Measurements from ENCODE around the gene GFRAL. TPM values are rescaled to one million over a fixed set of nuclear protein-coding genes. Genes with fewer than 3 reads are reported as not detected.

GFRAL gene
- total RNA-seq, 1 donor: not detected

DNA sequence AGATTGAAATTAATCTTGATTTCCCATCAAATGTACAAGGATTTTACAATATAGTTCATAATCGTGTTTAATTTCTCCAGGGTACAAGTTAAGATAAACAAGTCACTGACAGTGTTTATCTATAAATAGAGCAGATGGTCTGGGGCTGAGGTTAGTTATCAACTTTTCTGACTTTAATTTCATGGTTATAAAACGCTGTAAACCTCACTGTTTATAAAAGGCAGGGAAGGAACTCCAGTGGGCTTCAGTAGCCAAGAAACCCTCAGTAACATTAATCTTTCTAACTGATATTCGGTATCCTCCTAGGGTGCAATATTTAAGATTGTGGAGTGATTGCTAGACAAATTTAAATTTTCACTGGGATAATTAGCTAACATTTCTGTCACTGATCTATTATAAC, 68.6 kb downstream of the GFRAL start:
- Histone ChIP-seq H3K27me3 (ENCODE audit: insufficient read depth, low read length) (no peaks in the 10 kb centered on the region), H3K9me3 (ENCODE audit: low read depth, low read length) (no peaks in the 10 kb centered on the region), H3K4me3 (ENCODE audit: low read length) (no peak overlapping the region), H3K4me1 (ENCODE audit: insufficient read depth, low read length) (no peaks in the 10 kb centered on the region)

DNA sequence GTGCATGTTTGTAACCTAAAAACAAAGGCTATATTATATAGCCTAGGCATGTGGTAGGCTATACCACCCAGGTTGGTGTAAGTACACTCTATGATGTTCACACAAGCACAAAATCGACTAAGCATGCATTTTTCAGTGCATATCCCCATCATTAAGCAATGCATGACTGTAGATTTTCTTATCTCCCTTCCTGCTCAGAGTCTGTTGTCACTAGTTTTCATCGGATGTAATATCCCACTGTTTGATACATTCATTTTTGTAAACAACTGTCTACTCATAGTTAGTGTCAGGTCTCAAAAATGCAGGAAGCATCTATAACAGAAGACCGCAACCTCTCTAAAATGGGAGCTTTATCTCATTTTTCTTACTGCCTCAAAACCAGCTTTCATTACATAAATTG, 70.7 kb downstream of the GFRAL start:
- Histone ChIP-seq H3K27me3 (ENCODE audit: insufficient read depth, low read length) (no peaks in the 10 kb centered on the region), H3K4me1 (ENCODE audit: insufficient read depth, low read length) (no peaks in the 10 kb centered on the region), H3K4me3 (ENCODE audit: low read length) (no peak overlapping the region), H3K9me3 (ENCODE audit: low read depth, low read length) (no peaks in the 10 kb centered on the region)

DNA sequence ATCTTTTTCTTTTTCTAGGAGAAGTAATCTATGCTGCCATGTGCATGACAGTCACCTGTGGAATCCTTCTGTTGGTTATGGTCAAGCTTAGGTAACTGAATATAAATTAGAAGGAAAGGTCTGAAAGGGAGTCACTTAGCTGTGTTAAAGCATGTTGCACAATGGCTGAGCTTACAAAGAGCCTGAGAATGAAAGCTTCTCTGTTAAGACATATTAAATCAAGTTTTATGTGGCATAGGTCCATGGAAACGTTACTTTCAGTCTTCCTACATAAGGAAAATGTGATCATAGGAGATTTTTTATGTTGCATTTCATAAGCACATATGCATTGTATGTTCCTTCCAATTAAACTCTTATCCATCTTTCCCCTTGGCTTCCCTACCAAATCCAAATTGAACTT, 72.1 kb downstream of the GFRAL start:
- Histone ChIP-seq H3K4me3 (ENCODE audit: low read length) (no peak overlapping the region), H3K4me1 (ENCODE audit: insufficient read depth, low read length) (no peaks in the 10 kb centered on the region), H3K9me3 (ENCODE audit: low read depth, low read length) (no peaks in the 10 kb centered on the region), H3K27me3 (ENCODE audit: insufficient read depth, low read length) (no peaks in the 10 kb centered on the region)

DNA sequence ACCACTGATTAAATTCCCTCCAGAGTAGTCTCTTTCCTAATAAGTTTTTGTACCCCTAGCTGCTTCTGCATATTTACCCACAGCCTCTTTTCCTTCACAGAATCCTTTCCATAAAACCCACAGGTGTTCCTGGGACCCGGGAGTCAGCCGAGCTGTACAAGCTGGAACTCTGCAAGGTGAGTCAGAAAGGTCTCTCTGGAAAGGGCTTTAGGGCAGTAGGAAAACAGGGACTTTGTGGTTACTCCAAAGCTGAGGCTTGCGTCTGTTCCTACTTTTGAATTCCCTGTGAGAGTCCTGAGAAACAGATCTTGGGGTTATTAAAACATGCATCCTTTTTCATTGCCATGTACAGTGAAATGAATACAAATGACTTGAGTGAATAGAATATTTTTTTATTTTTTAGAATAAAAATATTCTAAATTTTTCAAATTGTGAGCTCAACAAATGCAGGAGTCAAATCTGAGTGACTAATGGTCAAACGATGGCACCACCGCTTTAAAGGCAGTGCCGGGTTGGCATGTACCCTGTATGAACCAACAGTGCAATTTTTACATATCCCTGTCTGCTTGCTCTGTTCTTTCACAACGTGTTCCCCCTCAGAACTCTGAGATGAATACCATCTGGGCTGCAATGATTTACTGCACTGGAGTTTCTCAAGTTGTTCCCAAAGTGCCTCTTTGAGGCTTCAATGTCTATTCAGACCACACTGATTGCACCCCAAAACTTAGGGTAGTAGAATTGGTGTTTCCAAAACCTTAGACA, 78.4 kb downstream of the GFRAL start:
- Histone ChIP-seq H3K4me1 (ENCODE audit: insufficient read depth, low read length) (no peaks in the 10 kb centered on the region), H3K9me3 (ENCODE audit: low read depth, low read length) (no peaks in the 10 kb centered on the region), H3K27me3 (ENCODE audit: insufficient read depth, low read length) (no peaks in the 10 kb centered on the region), H3K4me3 (ENCODE audit: low read length) (no peak overlapping the region)

DNA sequence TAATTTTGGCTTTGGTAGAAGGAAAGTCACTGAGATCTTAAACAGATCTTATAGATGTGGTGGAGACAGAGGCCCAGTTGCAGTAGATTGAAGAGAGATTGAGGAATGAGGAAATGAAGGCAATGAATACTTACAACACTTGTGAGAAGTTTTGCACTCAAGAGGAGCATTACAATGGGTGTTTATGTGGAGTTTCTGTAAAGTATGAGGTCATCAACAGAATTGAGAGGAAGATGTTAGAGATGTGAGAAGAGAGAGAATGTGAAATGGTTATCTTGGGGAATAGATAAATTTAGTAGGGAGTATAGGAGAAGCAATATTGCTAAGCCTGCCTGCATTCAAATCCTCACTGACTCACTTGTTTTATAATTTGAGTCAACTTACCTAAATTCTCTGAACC, 83.4 kb downstream of the GFRAL start:
- H3K4me1 ChIP-seq (ENCODE audit: insufficient read depth, low read length): no peaks in the 10 kb centered on the region
- H3K9me3 ChIP-seq (ENCODE audit: low read depth, low read length): no peaks in the 10 kb centered on the region
- no peaks in the 10 kb centered on the region for H3K27me3 ChIP-seq (ENCODE audit: insufficient read depth, low read length)

DNA sequence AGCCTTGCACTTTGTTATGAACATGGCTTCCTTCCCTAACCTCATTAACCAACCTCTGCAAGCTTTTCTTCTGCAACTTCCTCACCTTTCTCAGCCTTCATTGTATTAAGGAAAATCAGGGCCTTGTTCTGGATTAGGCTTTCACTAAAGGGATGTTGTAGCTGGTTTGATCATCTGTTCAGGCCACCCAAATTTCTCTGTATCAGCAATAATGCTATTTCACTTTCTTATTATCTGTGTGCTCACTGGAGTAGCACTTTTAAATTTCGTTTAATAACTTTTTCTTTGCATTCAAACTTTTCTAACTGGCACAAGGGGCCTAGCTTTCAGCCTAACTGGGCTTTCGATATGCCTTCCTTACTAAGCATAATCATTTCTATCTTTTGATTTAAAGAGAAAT, 96.7 kb downstream of the GFRAL start:
- no peaks in the 10 kb centered on the region for H3K27me3 ChIP-seq (ENCODE audit: insufficient read depth, low read length)

More for the DNA sequence above, 83.4 kb downstream of the GFRAL start:
- no peak overlapping the region for H3K4me3 ChIP-seq (ENCODE audit: low read length)

DNA sequence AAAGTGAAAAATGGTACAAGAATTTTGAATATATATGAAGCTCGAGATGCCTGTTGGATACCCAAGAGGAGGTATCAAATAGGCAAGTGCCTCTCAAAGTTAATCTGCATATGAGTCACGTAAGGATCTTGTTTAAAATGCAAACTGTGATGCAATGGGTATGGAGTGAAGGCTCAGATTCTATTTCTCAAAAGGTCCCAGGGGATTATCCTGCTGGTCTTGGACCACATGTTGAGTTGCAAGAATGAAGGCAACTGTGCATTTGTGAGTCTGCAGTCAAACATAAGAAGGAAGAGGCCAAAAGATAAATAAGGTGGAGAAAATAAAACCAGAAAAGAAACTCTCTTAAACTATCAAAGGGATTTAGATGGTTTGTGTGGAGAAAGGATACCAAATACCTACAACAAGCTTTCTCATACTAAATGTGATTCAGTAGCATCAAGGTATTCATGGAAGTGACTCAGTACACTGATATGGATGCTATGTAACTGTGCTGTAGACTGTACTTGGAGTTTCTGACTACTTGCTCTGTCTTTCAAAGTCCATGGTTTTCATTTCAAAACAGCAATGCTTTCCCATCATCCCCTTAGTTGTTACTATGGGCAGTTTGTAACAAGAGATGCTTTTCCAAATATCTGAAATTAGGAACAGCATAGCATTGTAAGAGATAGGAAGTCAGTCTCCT, 106.3 kb downstream of the GFRAL start:
- Histone ChIP-seq H3K4me1 (ENCODE audit: insufficient read depth, low read length) (no peaks in the 10 kb centered on the region), H3K4me3 (ENCODE audit: low read length) (no peak overlapping the region), H3K27me3 (ENCODE audit: insufficient read depth, low read length) (no peaks in the 10 kb centered on the region), H3K9me3 (ENCODE audit: low read depth, low read length) (no peaks in the 10 kb centered on the region)

More for the DNA sequence above, 96.7 kb downstream of the GFRAL start:
- no peaks in the 10 kb centered on the region for H3K4me1 ChIP-seq (ENCODE audit: insufficient read depth, low read length)
- H3K4me3 ChIP-seq (ENCODE audit: low read length): no peak overlapping the region
- H3K9me3 ChIP-seq (ENCODE audit: low read depth, low read length): no peaks in the 10 kb centered on the region

DNA sequence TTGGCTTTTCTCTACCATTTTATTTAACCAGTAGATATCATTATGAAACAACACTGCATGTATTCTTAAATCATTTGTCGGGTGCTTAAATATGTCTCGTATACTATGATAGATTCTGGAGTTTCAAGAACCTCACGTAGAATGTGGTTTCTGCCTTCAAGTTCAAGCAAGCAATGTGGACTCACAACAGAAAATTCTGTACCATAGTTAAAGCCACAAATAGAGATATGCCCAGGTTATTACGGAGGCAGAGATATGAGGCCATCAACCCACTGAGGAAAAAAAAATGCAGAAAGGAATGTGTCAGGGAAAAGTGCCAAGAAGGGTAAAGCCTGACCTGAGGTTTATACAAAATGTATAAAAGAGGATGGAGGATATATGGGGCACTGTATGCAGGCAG, 109.9 kb downstream of the GFRAL start:
- Histone ChIP-seq H3K4me1 (ENCODE audit: insufficient read depth, low read length) (no peaks in the 10 kb centered on the region), H3K9me3 (ENCODE audit: low read depth, low read length) (no peaks in the 10 kb centered on the region), H3K4me3 (ENCODE audit: low read length) (no peak overlapping the region), H3K27me3 (ENCODE audit: insufficient read depth, low read length) (no peaks in the 10 kb centered on the region)

DNA sequence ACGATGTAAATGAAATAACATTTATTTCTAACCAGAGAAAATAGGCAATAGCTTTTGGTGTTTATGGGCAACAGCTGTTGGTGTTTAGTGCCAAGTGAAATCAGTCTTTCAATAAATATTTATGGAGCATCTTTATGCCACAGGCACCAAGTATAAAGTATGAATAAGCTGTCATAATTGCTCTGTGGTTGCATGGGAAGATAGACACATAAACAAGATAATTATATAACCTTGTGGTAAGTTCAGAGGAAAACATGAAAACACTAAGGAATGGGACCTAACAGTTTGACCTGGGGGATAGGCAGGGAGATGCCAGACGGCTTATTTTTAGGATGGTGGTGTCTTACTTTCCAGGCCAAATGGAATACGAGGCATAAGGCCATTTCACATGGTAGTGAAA, 110.9 kb downstream of the GFRAL start:
- H3K9me3 ChIP-seq (ENCODE audit: low read depth, low read length): no peaks in the 10 kb centered on the region
- no peak overlapping the region for H3K4me3 ChIP-seq (ENCODE audit: low read length)
- no peaks in the 10 kb centered on the region for H3K4me1 ChIP-seq (ENCODE audit: insufficient read depth, low read length)
- H3K27me3 ChIP-seq (ENCODE audit: insufficient read depth, low read length): no peaks in the 10 kb centered on the region

DNA sequence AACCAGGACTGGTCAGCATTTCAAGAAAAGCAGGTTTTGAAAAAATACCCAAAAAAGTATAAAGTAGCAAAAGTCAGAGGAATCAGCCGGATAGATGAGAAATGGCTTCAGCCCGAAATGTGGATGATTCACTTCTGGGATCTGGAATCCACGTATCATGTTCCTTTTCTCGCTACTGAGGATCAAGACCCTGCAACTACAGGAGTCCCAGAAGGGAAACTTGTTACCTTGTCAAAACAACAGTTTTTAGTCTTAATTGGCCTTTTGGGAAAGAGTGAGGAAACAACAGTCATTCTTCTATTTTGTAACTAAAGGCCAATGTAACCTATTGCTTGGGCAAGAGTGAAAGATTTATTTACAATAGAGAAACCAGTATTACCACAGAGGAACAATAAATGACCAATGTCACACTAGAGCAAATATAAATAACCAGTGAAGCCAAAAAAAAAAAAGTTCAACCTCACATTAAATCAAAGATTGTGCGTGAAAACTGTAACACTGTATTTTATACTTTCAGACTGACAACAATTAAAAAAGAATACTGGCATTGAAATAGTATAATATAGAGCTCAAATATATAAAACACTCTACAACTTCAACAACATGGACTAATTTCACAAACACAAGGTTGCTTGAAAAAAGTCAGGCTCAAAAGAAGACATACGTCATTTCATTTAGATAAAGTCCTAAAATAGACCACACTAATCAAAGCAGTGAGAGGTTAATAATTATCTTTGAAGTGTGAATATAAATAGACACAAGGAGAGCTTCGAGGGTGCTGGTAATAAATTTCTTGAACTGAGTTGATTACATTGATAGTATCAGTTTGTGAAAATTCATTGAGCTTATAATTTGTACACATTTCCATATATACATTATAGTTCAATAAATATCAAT, 116.2 kb downstream of the GFRAL start:
- no peaks in the 10 kb centered on the region for H3K4me1 ChIP-seq (ENCODE audit: insufficient read depth, low read length)
- H3K27me3 ChIP-seq (ENCODE audit: insufficient read depth, low read length): no peaks in the 10 kb centered on the region
- no peak overlapping the region for H3K4me3 ChIP-seq (ENCODE audit: low read length)
- no peaks in the 10 kb centered on the region for H3K9me3 ChIP-seq (ENCODE audit: low read depth, low read length)

DNA sequence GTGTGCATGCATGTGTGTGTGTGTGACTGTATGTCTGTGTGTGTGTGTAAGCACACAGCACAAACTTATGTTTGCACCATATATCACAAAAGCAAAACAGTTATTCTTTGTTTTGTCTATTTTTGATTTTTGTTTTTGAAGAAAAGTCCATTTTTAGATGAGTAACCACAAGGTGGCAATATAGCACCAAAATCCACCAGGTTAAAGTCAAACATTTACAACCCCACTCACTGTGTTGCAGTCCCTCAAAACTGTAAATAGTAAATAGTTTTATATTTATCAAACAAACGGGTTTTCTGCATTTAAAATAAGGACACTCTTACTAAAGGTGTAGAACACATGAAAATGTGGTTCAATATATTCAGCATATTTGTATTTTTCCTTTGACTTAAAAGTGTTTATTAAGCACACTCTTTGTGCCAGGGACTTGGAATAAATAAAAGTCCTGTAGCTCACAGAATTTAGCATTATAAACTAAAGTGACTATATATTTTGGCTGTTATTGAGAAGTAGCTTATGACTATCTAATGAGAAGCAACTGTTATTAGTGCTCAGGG, 118.5 kb downstream of the GFRAL start:
- no peaks in the 10 kb centered on the region for H3K27me3 ChIP-seq (ENCODE audit: insufficient read depth, low read length)
- H3K4me3 ChIP-seq (ENCODE audit: low read length): no peak overlapping the region
- no peaks in the 10 kb centered on the region for H3K9me3 ChIP-seq (ENCODE audit: low read depth, low read length)
- H3K4me1 ChIP-seq (ENCODE audit: insufficient read depth, low read length): no peaks in the 10 kb centered on the region

DNA sequence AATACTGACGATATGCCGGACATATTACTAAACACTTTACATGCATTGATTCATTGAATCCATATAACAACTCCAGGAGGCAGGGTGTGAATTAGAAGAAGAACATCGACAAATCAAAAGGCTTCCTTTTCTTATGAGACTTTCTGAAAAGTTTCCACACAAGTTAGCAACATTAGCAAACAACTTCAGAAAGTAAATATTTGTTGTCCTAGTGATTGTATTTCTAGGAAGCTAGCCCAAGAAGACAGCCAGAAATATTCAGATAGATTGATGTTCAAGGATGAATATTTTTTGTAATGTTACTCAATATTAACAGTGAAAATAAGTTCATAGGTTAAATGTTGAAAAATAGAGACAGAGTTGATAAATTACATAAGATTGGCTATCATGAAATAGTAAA, 120.6 kb downstream of the GFRAL start:
- no peak overlapping the region for H3K4me3 ChIP-seq (ENCODE audit: low read length)
- H3K27me3 ChIP-seq (ENCODE audit: insufficient read depth, low read length): no peaks in the 10 kb centered on the region
- no peaks in the 10 kb centered on the region for H3K4me1 ChIP-seq (ENCODE audit: insufficient read depth, low read length)
- H3K9me3 ChIP-seq (ENCODE audit: low read depth, low read length): no peaks in the 10 kb centered on the region

DNA sequence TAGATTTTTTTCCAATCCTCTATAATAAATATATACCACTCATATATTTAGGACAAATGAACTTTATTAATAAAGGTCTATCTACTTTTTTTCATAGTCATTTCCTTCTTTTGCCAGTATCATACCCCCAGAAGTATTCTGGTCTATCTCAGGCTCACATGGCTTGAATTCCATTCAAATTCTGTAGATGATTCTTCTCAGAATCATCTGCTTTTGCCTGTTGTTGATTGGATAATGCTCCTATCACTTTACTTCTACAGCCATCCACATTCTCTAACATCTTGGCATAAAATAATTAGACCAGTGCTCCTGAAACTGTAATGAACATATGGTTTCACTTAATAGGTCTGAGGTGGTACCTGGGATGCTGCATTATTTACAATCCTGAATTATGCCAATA, 121.2 kb downstream of the GFRAL start:
- Histone ChIP-seq H3K4me1 (ENCODE audit: insufficient read depth, low read length) (no peaks in the 10 kb centered on the region), H3K9me3 (ENCODE audit: low read depth, low read length) (no peaks in the 10 kb centered on the region), H3K4me3 (ENCODE audit: low read length) (no peak overlapping the region), H3K27me3 (ENCODE audit: insufficient read depth, low read length) (no peaks in the 10 kb centered on the region)

DNA sequence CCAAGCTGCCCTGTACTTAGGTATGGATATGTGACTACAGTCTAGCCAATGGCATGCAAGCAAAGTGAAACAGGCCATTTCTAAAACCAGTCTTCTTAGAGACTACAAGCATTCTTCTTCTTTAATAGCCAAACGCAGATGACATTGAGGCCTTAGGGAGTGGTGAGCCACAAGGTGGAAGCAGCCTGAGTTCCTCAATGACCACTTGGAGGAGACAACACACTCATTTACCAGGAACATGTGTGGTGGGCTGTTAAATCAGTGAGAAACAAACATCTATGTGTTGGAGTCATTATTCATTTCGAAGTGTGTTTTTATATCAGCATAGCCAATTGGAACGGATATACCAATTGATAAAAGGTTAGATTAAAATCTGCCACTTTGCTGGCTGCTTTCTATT, 122.0 kb downstream of the GFRAL start:
- Histone ChIP-seq H3K27me3 (ENCODE audit: insufficient read depth, low read length) (no peaks in the 10 kb centered on the region), H3K4me1 (ENCODE audit: insufficient read depth, low read length) (no peaks in the 10 kb centered on the region), H3K9me3 (ENCODE audit: low read depth, low read length) (no peaks in the 10 kb centered on the region), H3K4me3 (ENCODE audit: low read length) (no peak overlapping the region)

DNA sequence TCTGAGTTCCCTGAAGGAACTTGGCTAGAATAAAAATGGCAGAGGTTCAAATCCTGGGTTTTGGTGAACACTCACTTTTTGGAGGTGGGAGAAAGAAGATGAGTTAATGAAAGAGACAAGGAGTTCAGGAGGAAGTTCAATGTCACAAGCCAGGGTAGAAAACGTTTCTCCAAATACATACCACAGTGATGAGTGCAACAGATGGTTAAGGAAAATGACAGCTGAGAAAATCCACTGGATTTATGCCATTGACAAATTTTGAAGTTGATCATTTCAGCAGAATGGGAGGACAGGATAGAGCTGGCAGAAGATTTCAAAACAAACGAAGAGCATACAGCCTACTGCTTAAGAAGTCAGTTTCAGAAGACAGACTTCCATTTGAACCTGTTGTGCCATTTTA, 122.7 kb downstream of the GFRAL start:
- no peak overlapping the region for H3K4me3 ChIP-seq (ENCODE audit: low read length)
- no peaks in the 10 kb centered on the region for H3K27me3 ChIP-seq (ENCODE audit: insufficient read depth, low read length)
- H3K4me1 ChIP-seq (ENCODE audit: insufficient read depth, low read length): no peaks in the 10 kb centered on the region
- H3K9me3 ChIP-seq (ENCODE audit: low read depth, low read length): no peaks in the 10 kb centered on the region
